HEK293 (cell line): Measurements from ENCODE around the gene GGT5.

Experiments used
- CTCF ChIA-PET: fragments of 350-600 bp; formaldehyde crosslinking; extraction: SDS; loops from one replicate; lab custom pipeline; 2021; ENCODE audit warnings: antibody characterized with exemption; lab: Yijun Ruan, JAX
- POLR2A ChIA-PET: fragments of 300-600 bp; formaldehyde crosslinking; extraction: SDS; loops from one replicate; lab custom pipeline; 2020; ENCODE audit warnings: antibody characterized with exemption, inconsistent platforms; lab: Yijun Ruan, JAX
- H3K27ac ChIP-seq: fragments of 200-500 bp; sonication (Bioruptor generic); 2 replicates; pipeline ENCODE4 v1.5.1; 2014; ENCODE audit warnings: low read depth, low read length, control low read depth, inconsistent platforms; ENCODE audit errors: extremely low read depth
- H3K36me3 ChIP-seq, 2 experiments: fragments of 200-500 bp in 1 of 2; sonication (Bioruptor generic) in 1 of 2; 1 replicate in 1 of 2; 2 replicates in 1 of 2; pipeline ENCODE4 v1.5.1; 2014 to 2017; ENCODE audit warnings: inconsistent platforms in 2 of 2, low read length in 2 of 2; ENCODE audit not compliant: control insufficient read depth in 2 of 2, insufficient read depth in 1 of 2
- H3K4me1 ChIP-seq: fragments of 200-500 bp; sonication (Bioruptor generic); 2 replicates; pipeline ENCODE4 v1.5.1; 2014; ENCODE audit warnings: mild to moderate bottlenecking, low read length, inconsistent platforms; ENCODE audit not compliant: control insufficient read depth, insufficient read depth
- H3K4me3 ChIP-seq: 2 replicates; pipeline ENCODE4 v1.5.1; 2011; ENCODE audit warnings: low read depth, mild to moderate bottlenecking, control low read depth, low read length, moderate library complexity
- H3K9me3 ChIP-seq: fragments of 200-500 bp; sonication (Bioruptor generic); 2 replicates; pipeline ENCODE4 v1.5.1; 2014; ENCODE audit warnings: low read depth, low read length, inconsistent platforms; ENCODE audit not compliant: control insufficient read depth, insufficient read depth
- EGR2 ChIP-seq: fragments of 450-650 bp; formaldehyde crosslinking; IDR thresholded peaks from 2 replicates; pipeline ENCODE4 v1.5.1; 2016; ENCODE audit warnings: low read depth, missing biosample characterization, missing genetic modification characterization
- KLF16 ChIP-seq: fragments of 450-650 bp; formaldehyde crosslinking; IDR thresholded peaks from 2 replicates; pipeline ENCODE4 v1.5.1; 2017; ENCODE audit warnings: missing biosample characterization, missing genetic modification characterization
- KLF9 ChIP-seq: fragments of 450-650 bp; formaldehyde crosslinking; IDR thresholded peaks from 2 replicates; pipeline ENCODE4 v1.5.1; 2016; ENCODE audit warnings: missing biosample characterization, missing genetic modification characterization, low read depth
- PRDM1 ChIP-seq: fragments of 450-650 bp; formaldehyde crosslinking; IDR thresholded peaks from 2 replicates; pipeline ENCODE4; 2016; ENCODE audit warnings: missing biosample characterization, missing genetic modification characterization
- TRIM28 ChIP-seq: IDR thresholded peaks from 2 replicates; pipeline ENCODE4 v1.6.1; 2011; ENCODE audit warnings: low read length, control low read depth, borderline replicate concordance
- ZBTB17 ChIP-seq: fragments of 450-650 bp; formaldehyde crosslinking; IDR thresholded peaks from 2 replicates; pipeline ENCODE4 v1.5.1; 2016; ENCODE audit warnings: missing biosample characterization, missing genetic modification characterization
- ZBTB8A ChIP-seq: fragments of 450-650 bp; formaldehyde crosslinking; IDR thresholded peaks from 2 replicates; pipeline ENCODE4 v1.5.1; 2016; ENCODE audit warnings: missing biosample characterization, missing genetic modification characterization
- ZFHX2 ChIP-seq: fragments of 450-650 bp; formaldehyde crosslinking; conservative IDR thresholded peaks from 2 replicates; pipeline ENCODE4 v1.5.1; 2016; ENCODE audit warnings: missing biosample characterization, missing genetic modification characterization
- ZIC2 ChIP-seq: fragments of 450-650 bp; formaldehyde crosslinking; IDR thresholded peaks from 2 replicates; pipeline ENCODE4 v1.5.1; 2016; ENCODE audit warnings: missing biosample characterization, missing genetic modification characterization
- ZNF155 ChIP-seq: fragments of 450-650 bp; formaldehyde crosslinking; IDR thresholded peaks from 2 replicates; pipeline ENCODE4 v1.5.1; 2016; ENCODE audit warnings: missing biosample characterization, missing genetic modification characterization
- ZNF157 ChIP-seq: fragments of 450-650 bp; formaldehyde crosslinking; IDR thresholded peaks from 2 replicates; pipeline ENCODE4 v1.5.1; 2016; ENCODE audit warnings: missing biosample characterization, missing genetic modification characterization
- ZNF169 ChIP-seq: fragments of 450-650 bp; formaldehyde crosslinking; IDR thresholded peaks from 2 replicates; pipeline ENCODE4 v1.5.1; 2016; ENCODE audit warnings: missing biosample characterization, missing genetic modification characterization
- ZNF175 ChIP-seq: fragments of 450-650 bp; formaldehyde crosslinking; IDR thresholded peaks from 2 replicates; pipeline ENCODE4 v1.5.1; 2016; ENCODE audit warnings: missing biosample characterization, missing genetic modification characterization
- ZNF2 ChIP-seq: fragments of 450-650 bp; formaldehyde crosslinking; IDR thresholded peaks from 2 replicates; pipeline ENCODE4 v1.5.1; 2016; ENCODE audit warnings: missing biosample characterization, missing genetic modification characterization
- ZNF211 ChIP-seq: fragments of 450-650 bp; formaldehyde crosslinking; IDR thresholded peaks from 2 replicates; pipeline ENCODE4 v1.5.1; 2016; ENCODE audit warnings: low read depth, missing biosample characterization, missing genetic modification characterization
- ZNF391 ChIP-seq: fragments of 450-650 bp; formaldehyde crosslinking; IDR thresholded peaks from 2 replicates; pipeline ENCODE4 v1.5.1; 2016; ENCODE audit warnings: low read depth, missing biosample characterization, missing genetic modification characterization, borderline replicate concordance
- ZNF48 ChIP-seq: fragments of 450-650 bp; formaldehyde crosslinking; IDR thresholded peaks from 2 replicates; pipeline ENCODE4 v1.5.1; 2016; ENCODE audit warnings: missing biosample characterization, missing genetic modification characterization
- ZNF561 ChIP-seq: fragments of 450-650 bp; IDR thresholded peaks from 2 replicates; pipeline ENCODE4 v1.5.1; 2018; ENCODE audit warnings: missing biosample characterization, missing genetic modification characterization, borderline replicate concordance
- TF ChIP-seq, protein P1 (sequence below): fragments of 450-650 bp; formaldehyde crosslinking; IDR thresholded peaks from 2 replicates; pipeline ENCODE4 v1.5.1; 2016; ENCODE audit warnings: missing biosample characterization, missing genetic modification characterization
- TF ChIP-seq, protein P2 (sequence below): fragments of 450-650 bp; IDR thresholded peaks from 2 replicates; pipeline ENCODE4 v1.5.1; 2018; ENCODE audit warnings: missing biosample characterization, missing genetic modification characterization

Gene GGT5

GRCh38 chr22:24200619-24201212, 44.2 kb downstream of the GGT5 start (continued):
- TF ChIP-seq ZNF155 (tag by site-specific recombination): no peak

- POLR2A ChIA-PET: no interaction called here
- no peak for TF ChIP-seq ZNF211 (tag by site-specific recombination)
- no peak for TF ChIP-seq ZNF48 (tag by site-specific recombination)
- TF ChIP-seq ZNF561 (tag by site-specific recombination): no peak
- TF ChIP-seq PRDM1 (tag by site-specific recombination): no peak
- no peak for TF ChIP-seq KLF9
- no peak for TF ChIP-seq TRIM28
- TF ChIP-seq ZNF391 (tag by site-specific recombination): no peak
- no peak for TF ChIP-seq ZBTB8A (tag by site-specific recombination)
- TF ChIP-seq, protein P1, sequence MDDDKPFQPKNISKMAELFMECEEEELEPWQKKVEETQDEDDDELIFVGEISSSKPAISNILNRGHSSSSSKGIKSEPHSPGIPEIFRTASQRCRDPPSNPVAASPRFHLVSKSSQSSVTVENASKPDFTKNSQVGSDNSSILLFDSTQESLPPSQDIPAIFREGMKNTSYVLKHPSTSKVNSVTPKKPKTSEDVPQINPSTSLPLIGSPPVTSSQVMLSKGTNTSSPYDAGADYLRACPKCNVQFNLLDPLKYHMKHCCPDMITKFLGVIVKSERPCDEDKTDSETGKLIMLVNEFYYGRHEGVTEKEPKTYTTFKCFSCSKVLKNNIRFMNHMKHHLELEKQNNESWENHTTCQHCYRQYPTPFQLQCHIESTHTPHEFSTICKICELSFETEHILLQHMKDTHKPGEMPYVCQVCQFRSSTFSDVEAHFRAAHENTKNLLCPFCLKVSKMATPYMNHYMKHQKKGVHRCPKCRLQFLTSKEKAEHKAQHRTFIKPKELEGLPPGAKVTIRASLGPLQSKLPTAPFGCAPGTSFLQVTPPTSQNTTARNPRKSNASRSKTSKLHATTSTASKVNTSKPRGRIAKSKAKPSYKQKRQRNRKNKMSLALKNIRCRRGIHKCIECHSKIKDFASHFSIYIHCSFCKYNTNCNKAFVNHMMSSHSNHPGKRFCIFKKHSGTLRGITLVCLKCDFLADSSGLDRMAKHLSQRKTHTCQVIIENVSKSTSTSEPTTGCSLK (tag by site-specific recombination): no peak
- no peak for TF ChIP-seq ZNF157 (tag by site-specific recombination)
- TF ChIP-seq, protein P2, sequence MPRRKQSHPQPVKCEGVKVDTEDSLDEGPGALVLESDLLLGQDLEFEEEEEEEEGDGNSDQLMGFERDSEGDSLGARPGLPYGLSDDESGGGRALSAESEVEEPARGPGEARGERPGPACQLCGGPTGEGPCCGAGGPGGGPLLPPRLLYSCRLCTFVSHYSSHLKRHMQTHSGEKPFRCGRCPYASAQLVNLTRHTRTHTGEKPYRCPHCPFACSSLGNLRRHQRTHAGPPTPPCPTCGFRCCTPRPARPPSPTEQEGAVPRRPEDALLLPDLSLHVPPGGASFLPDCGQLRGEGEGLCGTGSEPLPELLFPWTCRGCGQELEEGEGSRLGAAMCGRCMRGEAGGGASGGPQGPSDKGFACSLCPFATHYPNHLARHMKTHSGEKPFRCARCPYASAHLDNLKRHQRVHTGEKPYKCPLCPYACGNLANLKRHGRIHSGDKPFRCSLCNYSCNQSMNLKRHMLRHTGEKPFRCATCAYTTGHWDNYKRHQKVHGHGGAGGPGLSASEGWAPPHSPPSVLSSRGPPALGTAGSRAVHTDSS (tag by site-specific recombination): no peak
- no peak for TF ChIP-seq EGR2 (tag by site-specific recombination)
- no peak for TF ChIP-seq KLF16 (tag by site-specific recombination)
- no peak for TF ChIP-seq ZNF169 (tag by site-specific recombination)
- no peak overlapping the region for H3K4me3 ChIP-seq
- no peaks in the 10 kb centered on the region for H3K9me3 ChIP-seq
- H3K4me1 ChIP-seq: no peaks in the 10 kb centered on the region
- CTCF ChIA-PET: interaction anchor here (0.6 to 1.6 kb wide), 5 partner anchors 9 to 459 kb away, joined by 3 to 8 read pairs (median 3); no protein-coding TSS in a partner anchor
- no peak overlapping the region for H3K27ac ChIP-seq
- no peaks in the 10 kb centered on the region for H3K36me3 ChIP-seq
These were observed 46.2 kb downstream of the GGT5 start for GRCh38 chr22:24198682-24199052.

DNA sequence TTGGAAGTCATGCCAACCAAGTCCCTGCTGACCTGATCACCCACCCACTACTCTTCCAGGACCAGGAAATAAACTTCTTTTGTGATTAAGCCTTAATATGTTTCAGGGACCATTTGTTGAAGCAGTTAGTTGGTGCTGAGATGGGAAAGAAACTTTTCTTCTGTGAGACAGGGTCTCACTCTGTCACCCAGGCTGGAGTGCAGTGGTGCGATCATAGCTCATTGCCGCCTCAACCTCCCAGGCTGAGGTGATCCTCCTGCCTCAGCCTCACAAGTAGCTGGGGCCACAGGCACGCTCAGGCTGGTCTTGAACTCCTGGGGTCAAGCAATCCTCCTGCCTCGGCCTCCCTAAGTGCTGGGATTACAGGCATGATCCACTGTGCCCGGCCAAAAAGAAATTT, 53.0 kb downstream of the GGT5 start:
- Histone ChIP-seq H3K4me3 (no peak overlapping the region), H3K36me3 (no peaks in the 10 kb centered on the region), H3K4me1 (no peaks in the 10 kb centered on the region), H3K9me3 (no peaks in the 10 kb centered on the region), H3K27ac (no peak overlapping the region)
- TF ChIP-seq ZNF175 (tag by site-specific recombination) (no peak), ZBTB17 (no peak)
- ChIA-PET POLR2A (no interaction called here), CTCF (no interaction called here)

- CTCF ChIA-PET: interaction anchor here (0.8 to 2.5 kb wide), 2 partner anchors 10 to 51 kb away, joined by 4 to 5 read pairs; no protein-coding TSS in a partner anchor
- Histone ChIP-seq H3K36me3 (no peaks in the 10 kb centered on the region), H3K4me3 (no peak overlapping the region), H3K9me3 (no peaks in the 10 kb centered on the region), H3K4me1 (no peaks in the 10 kb centered on the region), H3K27ac (no peak overlapping the region)
- TF ChIP-seq ZFHX2 (tag by site-specific recombination) (peak; percentile 22; the same call in 1 of the 2 replicates), ZNF2 (tag by site-specific recombination) (no peak), ZIC2 (peak; percentile 92)
- POLR2A ChIA-PET: no interaction called here
These were observed 53.5 kb downstream of the GGT5 start for GRCh38 chr22:24191381-24191841.
